Memory B cell (primary cell): ENCODE measurements around the gene STAP2.

Experiments used
- ATAC-seq: fragments of 150-1000 bp; cut with Tn5 transposase; 2 replicates; pipeline ENCODE4 v1.10.0; 2021; ENCODE audit warnings: low read depth, mild to moderate bottlenecking, moderate library complexity
- DNase-seq, 2 donors: peaks; one replicate each; pipeline ENCODE4 v3.0.0; 2022; ENCODE audit warnings: low spot score in 2 of 2
- H3K27ac Mint-ChIP-seq: one replicate; pipeline ENCODE4 v1.8.0; 2022; ENCODE audit warnings: mild to moderate bottlenecking, moderate library complexity, mixed read lengths
- H3K27me3 Mint-ChIP-seq: one replicate; pipeline ENCODE4 v1.8.0; 2022; ENCODE audit warnings: mixed read lengths
- H3K36me3 Mint-ChIP-seq: one replicate; pipeline ENCODE4 v1.8.0; 2022; ENCODE audit warnings: mild to moderate bottlenecking, mixed read lengths
- H3K4me1 Mint-ChIP-seq: one replicate; pipeline ENCODE4 v1.8.0; 2022; ENCODE audit warnings: mixed read lengths
- H3K4me3 Mint-ChIP-seq: one replicate; pipeline ENCODE4 v1.8.0; 2022; ENCODE audit warnings: mild to moderate bottlenecking, moderate library complexity, mixed read lengths
- H3K9me3 Mint-ChIP-seq: one replicate; pipeline ENCODE4 v1.8.0; 2022; ENCODE audit warnings: mixed read lengths

Gene STAP2

GRCh38 chr19:4338441-4339355 is at the start of gene STAP2:
TSS of gene STAP2 (minus strand) at chr19:4338827. CDS start at chr19:4338753, 74 bp downstream.
- Mint-ChIP-seq H3K27me3 (peaks cover 1% of the 10 kb centered on the region), H3K36me3 (peaks cover 2% of the 10 kb centered on the region), H3K4me1 (peaks cover 14% of the 10 kb centered on the region), H3K27ac (peak within 1 kb of the TSS; percentile 9), H3K4me3 (peak within 1 kb of the TSS; percentile 80), H3K9me3 (peaks cover 10% of the 10 kb centered on the region)
- no peak for DNase-seq
- ATAC-seq: no peak

- ATAC-seq: no peak
- no peaks in the 10 kb centered on the region for H3K9me3 Mint-ChIP-seq
Measured at GRCh38 chr19:4386041-4386782, 47.6 kb upstream of the STAP2 start.

DNA sequence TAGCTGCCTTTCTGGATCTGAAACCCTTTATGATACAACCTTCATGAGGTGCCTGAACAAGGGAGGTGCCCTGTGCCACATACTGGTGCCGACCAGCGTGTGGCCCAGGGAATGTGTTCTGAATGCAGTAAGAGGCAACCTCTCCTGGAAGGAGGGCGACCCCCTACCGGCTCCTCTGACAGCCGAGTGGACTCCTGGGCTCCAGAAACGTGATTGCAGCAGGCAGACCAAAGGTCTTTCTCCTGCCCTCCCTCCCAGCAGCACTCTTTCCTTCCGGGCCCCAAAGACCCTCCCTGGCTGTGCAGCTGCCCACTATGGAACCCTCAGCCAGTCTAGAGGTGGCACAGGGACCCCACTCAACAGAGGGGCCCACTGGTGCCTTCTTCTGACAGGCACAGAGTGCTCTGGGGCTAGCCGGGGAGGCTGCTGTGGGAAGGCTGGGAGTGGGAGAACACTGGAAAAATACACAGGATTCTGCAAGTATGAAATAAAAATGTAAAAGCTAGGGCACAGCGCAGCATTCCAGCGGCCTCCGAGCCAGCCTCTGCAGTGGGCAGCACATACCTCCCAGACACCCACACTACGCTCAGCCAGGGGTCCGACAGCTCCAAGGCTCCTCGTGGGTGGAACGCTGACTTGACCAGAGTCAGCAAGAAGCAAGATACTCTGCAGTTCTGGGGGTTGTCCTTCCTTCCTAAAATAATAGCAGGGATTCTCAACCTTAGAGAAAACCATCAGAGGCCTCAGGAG is 46.8 kb upstream of the STAP2 start:
- H3K27ac Mint-ChIP-seq: no peak overlapping the region
- no peak for ATAC-seq
- DNase-seq: no peak
- no peaks in the 10 kb centered on the region for H3K27me3 Mint-ChIP-seq
- H3K36me3 Mint-ChIP-seq: peaks cover 10% of the 10 kb centered on the region
- H3K9me3 Mint-ChIP-seq: no peaks in the 10 kb centered on the region
- H3K4me3 Mint-ChIP-seq: no peak overlapping the region
- H3K4me1 Mint-ChIP-seq: peaks cover 29% of the 10 kb centered on the region

More at GRCh38 chr19:4386041-4386782, 47.6 kb upstream of the STAP2 start:
- peaks cover 10% of the 10 kb centered on the region for H3K36me3 Mint-ChIP-seq
- no peaks in the 10 kb centered on the region for H3K27me3 Mint-ChIP-seq
- no peak overlapping the region for H3K4me3 Mint-ChIP-seq
- no peak for DNase-seq
- H3K4me1 Mint-ChIP-seq: peaks cover 26% of the 10 kb centered on the region
- peak overlapping the region; percentile 41 for H3K27ac Mint-ChIP-seq

DNA sequence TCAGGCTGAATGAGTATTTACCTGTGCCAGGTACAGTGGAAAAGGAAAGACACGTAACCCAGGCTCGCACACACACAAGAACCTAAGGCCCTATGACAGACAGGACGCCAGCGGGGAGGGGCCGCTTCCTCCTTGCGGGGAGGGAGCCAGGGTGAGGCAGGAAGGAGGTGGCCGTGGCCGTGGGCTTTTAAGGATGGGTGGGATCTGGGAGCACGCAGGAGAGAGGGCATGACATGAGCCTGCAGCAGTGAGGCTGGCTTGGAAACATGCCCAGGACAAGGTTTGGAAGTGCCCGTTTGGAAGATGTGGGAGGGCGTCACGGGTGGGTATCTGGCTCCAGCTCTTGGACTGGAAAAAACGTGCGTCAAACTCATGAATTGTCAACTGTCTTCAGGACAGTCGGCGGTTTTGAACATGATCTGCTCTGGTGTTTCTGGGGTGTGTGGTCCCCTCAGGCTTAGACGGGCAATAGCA is 41.7 kb upstream of the STAP2 start:
- Mint-ChIP-seq H3K4me3 (peak overlapping the region; percentile 86), H3K27ac (peak overlapping the region; percentile 94), H3K9me3 (no peaks in the 10 kb centered on the region), H3K36me3 (no peaks in the 10 kb centered on the region), H3K4me1 (peaks cover 50% of the 10 kb centered on the region), H3K27me3 (no peaks in the 10 kb centered on the region)
- ATAC-seq: peak; percentile 49
- DNase-seq: no peak

DNA sequence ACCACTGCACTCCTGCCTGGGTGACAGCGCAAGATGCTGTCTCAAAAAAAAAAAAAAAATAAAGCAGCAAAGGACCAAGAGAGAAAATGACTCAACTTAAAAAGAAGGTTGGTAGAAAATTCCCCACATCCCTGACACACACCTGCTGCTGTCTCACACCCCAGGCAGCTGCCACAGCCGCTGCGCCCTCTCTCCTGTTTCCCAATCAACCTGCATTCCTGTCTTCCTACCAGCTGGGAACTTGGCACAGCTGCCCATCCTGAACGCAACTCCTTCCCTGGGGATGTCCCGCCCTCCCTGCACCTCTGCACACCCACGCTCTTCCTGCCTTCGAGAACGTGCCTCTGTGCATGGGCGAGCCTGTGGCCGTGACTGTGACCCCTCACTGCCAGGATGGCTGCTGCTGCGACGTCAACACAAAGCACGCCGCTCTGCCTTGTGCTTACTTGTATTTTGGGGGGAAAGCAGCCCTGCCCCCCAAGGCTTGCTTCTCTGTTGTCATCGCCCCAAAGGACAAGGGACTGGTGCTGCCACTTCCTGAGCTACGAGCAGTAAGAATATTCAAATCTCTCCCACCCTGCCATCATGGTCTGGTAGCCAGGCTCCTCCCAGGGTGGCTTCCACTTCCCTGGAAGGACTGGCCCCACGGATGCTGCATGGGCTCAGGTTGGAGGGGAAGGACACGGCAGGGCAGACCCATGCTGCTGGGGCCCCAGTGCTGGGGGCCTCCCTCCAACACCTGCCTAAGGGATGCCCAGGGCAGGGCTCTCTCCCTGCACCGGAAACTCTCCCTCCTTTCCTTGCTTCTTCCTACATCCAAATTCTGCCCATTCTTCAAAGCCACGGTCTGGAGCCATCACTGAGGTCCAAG is 41.0 kb upstream of the STAP2 start:
- Mint-ChIP-seq H3K27ac (peak overlapping the region; percentile 94), H3K36me3 (no peaks in the 10 kb centered on the region), H3K9me3 (no peaks in the 10 kb centered on the region), H3K4me3 (peak overlapping the region; percentile 86), H3K4me1 (peaks cover 52% of the 10 kb centered on the region), H3K27me3 (no peaks in the 10 kb centered on the region)
- peak; percentile 46 for ATAC-seq
- DNase-seq: no peak

GRCh38 chr19:4378886-4379285 is 40.3 kb upstream of the STAP2 start:
- Mint-ChIP-seq H3K9me3 (no peaks in the 10 kb centered on the region), H3K27me3 (no peaks in the 10 kb centered on the region), H3K27ac (peak overlapping the region; percentile 94), H3K4me1 (peaks cover 54% of the 10 kb centered on the region), H3K36me3 (no peaks in the 10 kb centered on the region), H3K4me3 (peak overlapping the region; percentile 86)
- ATAC-seq (no peak), DNase-seq (no peak)

GRCh38 chr19:4376991-4377781 is 38.6 kb upstream of the STAP2 start:
- Mint-ChIP-seq H3K36me3 (no peaks in the 10 kb centered on the region), H3K4me3 (peak overlapping the region; percentile 74), H3K27me3 (no peaks in the 10 kb centered on the region), H3K4me1 (peaks cover 58% of the 10 kb centered on the region), H3K27ac (peak overlapping the region; percentile 20), H3K9me3 (no peaks in the 10 kb centered on the region)
- no peak for ATAC-seq
- no peak for DNase-seq

DNA sequence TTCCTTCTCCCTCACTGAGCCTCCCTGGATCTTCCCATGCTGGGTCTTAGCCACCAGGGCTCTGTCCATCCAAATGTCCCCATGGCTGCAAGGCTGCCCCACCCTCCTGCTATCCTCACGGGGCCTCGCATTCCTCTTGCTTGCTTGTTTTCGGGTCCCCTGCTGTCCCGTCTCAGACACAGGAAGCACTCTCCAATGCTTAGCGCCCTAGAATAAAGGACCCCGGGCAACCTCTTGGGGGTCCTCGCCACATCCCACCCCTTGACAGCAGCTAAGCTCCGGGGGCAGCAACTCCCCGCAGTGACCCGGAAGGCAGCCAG is 38.0 kb upstream of the STAP2 start:
- Mint-ChIP-seq H3K9me3 (no peaks in the 10 kb centered on the region), H3K27ac (peak overlapping the region; percentile 20), H3K36me3 (no peaks in the 10 kb centered on the region), H3K4me1 (peaks cover 58% of the 10 kb centered on the region), H3K27me3 (no peaks in the 10 kb centered on the region), H3K4me3 (peak overlapping the region; percentile 74)
- DNase-seq (no peak), ATAC-seq (no peak)

DNA sequence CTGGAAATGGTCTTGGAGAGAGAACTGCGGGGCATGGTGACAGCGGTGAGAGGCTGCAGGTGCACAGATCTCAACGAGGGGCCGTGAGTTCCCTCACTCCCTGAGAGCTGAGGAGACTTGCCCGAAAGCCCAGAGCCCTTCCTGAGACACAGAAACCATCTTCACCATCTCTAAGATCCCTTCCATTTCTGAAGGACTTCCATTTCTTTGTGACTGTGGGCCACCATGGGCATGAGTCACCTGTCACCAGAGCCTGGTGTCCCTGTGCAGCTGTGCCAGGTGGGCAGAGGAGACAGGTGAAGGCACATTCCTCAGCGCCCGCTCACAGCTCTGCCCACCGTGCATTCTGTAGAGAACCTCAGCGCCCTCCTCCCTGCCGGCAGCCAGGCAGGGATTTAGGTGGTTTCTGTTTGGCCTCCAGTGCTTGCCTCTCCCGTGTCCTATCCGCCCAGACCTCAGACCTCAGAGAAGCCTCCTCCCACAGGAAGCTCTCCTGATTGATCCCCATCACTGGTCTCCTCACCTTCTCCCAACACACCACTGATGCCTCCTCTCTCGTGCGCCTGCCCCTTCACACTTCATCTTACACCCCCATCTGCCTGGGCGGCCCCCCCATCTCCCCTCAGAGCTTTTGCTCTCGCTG is 37.5 kb upstream of the STAP2 start:
- Mint-ChIP-seq H3K4me1 (peaks cover 54% of the 10 kb centered on the region), H3K9me3 (no peaks in the 10 kb centered on the region), H3K27me3 (no peaks in the 10 kb centered on the region), H3K4me3 (peak overlapping the region; percentile 74), H3K27ac (peak overlapping the region; percentile 20), H3K36me3 (no peaks in the 10 kb centered on the region)
- DNase-seq (no peak), ATAC-seq (no peak)

- DNase-seq (peak in 1 of 2 donors; percentile 62), ATAC-seq (peak; percentile 71)
- peaks cover 55% of the 10 kb centered on the region for H3K4me1 Mint-ChIP-seq
- H3K36me3 Mint-ChIP-seq: no peaks in the 10 kb centered on the region
- peak overlapping the region; percentile 74 for H3K4me3 Mint-ChIP-seq
- H3K27ac Mint-ChIP-seq: peak overlapping the region; percentile 20
- no peaks in the 10 kb centered on the region for H3K27me3 Mint-ChIP-seq
- no peaks in the 10 kb centered on the region for H3K9me3 Mint-ChIP-seq
Measured at GRCh38 chr19:4375164-4376027, 36.8 kb upstream of the STAP2 start.

DNA sequence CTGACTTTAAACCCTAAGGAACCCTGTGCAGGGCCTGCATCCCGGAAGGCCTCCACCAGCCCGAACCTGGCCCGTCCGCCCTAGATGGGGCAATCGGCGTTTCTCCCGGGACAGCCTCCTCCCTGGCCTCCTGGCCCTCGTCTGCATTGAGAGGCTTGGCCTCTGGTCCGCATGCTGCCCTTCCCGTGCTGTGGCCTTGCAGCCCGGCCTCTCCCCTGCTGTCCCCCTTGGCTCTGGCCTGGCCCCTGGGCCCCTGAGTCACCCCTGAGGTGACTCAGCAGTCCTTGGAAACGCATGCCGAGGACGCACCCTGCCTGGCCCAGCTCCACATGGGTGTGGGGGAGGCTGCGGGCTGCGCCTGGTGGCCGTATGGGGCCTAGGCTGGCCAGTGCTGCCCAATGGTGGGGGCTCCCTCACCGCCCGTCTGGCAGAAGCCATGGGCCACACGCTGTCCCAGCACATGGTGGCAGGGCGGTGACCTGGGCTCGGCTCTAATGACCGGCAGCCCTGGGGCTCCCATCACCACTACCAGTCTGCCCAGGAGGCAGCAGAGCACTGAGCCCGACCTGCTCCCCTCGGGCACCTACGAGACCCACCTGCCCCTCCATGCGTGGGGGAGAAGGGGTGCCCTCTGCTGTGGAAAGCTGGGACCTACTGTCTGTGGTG is 36.0 kb upstream of the STAP2 start:
- Mint-ChIP-seq H3K27ac (peak overlapping the region; percentile 20), H3K4me3 (peak overlapping the region; percentile 74), H3K9me3 (no peaks in the 10 kb centered on the region), H3K4me1 (peaks cover 52% of the 10 kb centered on the region), H3K27me3 (no peaks in the 10 kb centered on the region), H3K36me3 (no peaks in the 10 kb centered on the region)
- no peak for DNase-seq
- ATAC-seq: no peak
